Measurements from ENCODE around the gene PSMA3.

PSMA3 gene

GRCh38 chr14:58270628-58271027 lies 26.0 kb downstream of the PSMA3 start:
- no peak for DNase-seq (ENCODE audit: low read depth in 3 of 3)

GRCh38 chr14:58272588-58273372 lies 28.1 kb downstream of the PSMA3 start:
- DNase-seq (ENCODE audit: low read depth in 3 of 3), result no peak

- DNase-seq (ENCODE audit: low read depth in 3 of 3), result no peak
Observed at GRCh38 chr14:58274881-58275280, 30.2 kb downstream of the PSMA3 start.

- no peak for DNase-seq (ENCODE audit: low read depth in 3 of 3)
Observed at GRCh38 chr14:58275527-58276190, 31.0 kb downstream of the PSMA3 start.

- DNase-seq (ENCODE audit: low read depth in 3 of 3), result no peak
Observed at GRCh38 chr14:58276208-58276607, 31.6 kb downstream of the PSMA3 start.

- DNase-seq (ENCODE audit: low read depth in 3 of 3), result no peak
Observed at GRCh38 chr14:58278177-58278576, 33.5 kb downstream of the PSMA3 start.

- no peak for DNase-seq (ENCODE audit: low read depth in 3 of 3)
Observed at GRCh38 chr14:58280954-58281787, 36.5 kb downstream of the PSMA3 start.

GRCh38 chr14:58281969-58282368 lies 37.3 kb downstream of the PSMA3 start:
- no peak for DNase-seq (ENCODE audit: low read depth in 3 of 3)

- no peak for DNase-seq (ENCODE audit: low read depth in 3 of 3)
Observed at GRCh38 chr14:58282925-58283593, 38.4 kb downstream of the PSMA3 start.

GRCh38 chr14:58283730-58284129 lies 39.1 kb downstream of the PSMA3 start:
- DNase-seq (ENCODE audit: low read depth in 3 of 3), result no peak

- no peak for DNase-seq (ENCODE audit: low read depth in 3 of 3)
Observed at GRCh38 chr14:58285132-58285531, 40.5 kb downstream of the PSMA3 start.

- DNase-seq (ENCODE audit: low read depth in 3 of 3), result no peak
Observed at GRCh38 chr14:58287607-58288042, 43.0 kb downstream of the PSMA3 start.

GRCh38 chr14:58288106-58288792 lies 43.6 kb downstream of the PSMA3 start:
- no peak for DNase-seq (ENCODE audit: low read depth in 3 of 3)

GRCh38 chr14:58291646-58292045 lies 47.0 kb downstream of the PSMA3 start:
- DNase-seq (ENCODE audit: low read depth in 3 of 3), result no peak

- no peak for DNase-seq (ENCODE audit: low read depth in 3 of 3)
Observed at GRCh38 chr14:58292187-58292586, 47.5 kb downstream of the PSMA3 start.

- DNase-seq (ENCODE audit: low read depth in 3 of 3), result no peak
Observed at GRCh38 chr14:58294201-58294600, 49.6 kb downstream of the PSMA3 start.

GRCh38 chr14:58296726-58297125 lies 52.1 kb downstream of the PSMA3 start:
- DNase-seq (ENCODE audit: low read depth in 3 of 3), result no peak

GRCh38 chr14:58297412-58297761 lies 52.7 kb downstream of the PSMA3 start:
- DNase-seq (ENCODE audit: low read depth in 3 of 3), result no peak

GRCh38 chr14:58297762-58298476 lies 53.3 kb downstream of the PSMA3 start:
- peak; percentile 96 to 98 (median 97) for DNase-seq (ENCODE audit: low read depth in 3 of 3)
